Prostate gland (tissue), 2 donors: ENCODE results near the gene VPS18. TPM values are rescaled to one million over a fixed set of nuclear protein-coding genes. Genes with fewer than 3 reads are reported as not detected.
A peak's percentile ranks its signal among the peaks of the same experiment; 100 is the strongest.
"Not testable (repeated sequence)": the region's sequence is repeated elsewhere in the genome, so short reads cannot be mapped to it uniquely, and the experiment has no call there.

Source experiments
- DNase-seq: peaks from one replicate; pipeline ENCODE4 v3.0.0-alpha.2; 2019; ENCODE audit warnings: low spot score
- H3K27ac ChIP-seq, 2 donors: fragments of 200-600 bp; sonication (generic); 2 replicates each; pipeline ENCODE4 v1.5.1; 2017 to 2019
- H3K27me3 ChIP-seq: fragments of 200-600 bp; sonication (generic); replicated peaks from 2 replicates; pipeline ENCODE4 v1.5.1; 2019; ENCODE audit not compliant: insufficient read depth
- H3K36me3 ChIP-seq, 2 donors: fragments of 200-600 bp; sonication (generic); 1 replicate in 1 of 2; 2 replicates in 1 of 2; pipeline versions ENCODE4 v1.5.1 to v1.8.1; 2017 to 2019
- H3K4me1 ChIP-seq: fragments of 200-600 bp; sonication (generic); replicated peaks from 2 replicates; pipeline ENCODE4 v1.5.1; 2019
- H3K4me3 ChIP-seq, 2 donors: fragments of 200-600 bp; sonication (generic); 2 replicates each; pipeline ENCODE4 v1.5.1; 2017 to 2019
- H3K9me3 ChIP-seq: fragments of 200-600 bp; sonication (generic); 2 replicates; pipeline ENCODE4 v1.5.1; 2017
- POLR2A ChIP-seq: fragments of 450-650 bp; IDR thresholded peaks from one replicate; pipeline ENCODE4 v1.6.1; 2016; ENCODE audit warnings: antibody characterized with exemption, mild to moderate bottlenecking
- POLR2AphosphoS5 ChIP-seq: sonication (generic); formaldehyde crosslinking; IDR thresholded peaks from one replicate; pipeline ENCODE4 v1.6.1; 2017; ENCODE audit warnings: antibody characterized with exemption
- WGBS: methylation state at CpG from one replicate; pipeline ENCODE4 v1.1.5; 2018; 5-methylcytosine and 5-hydroxymethylcytosine counted together
- intact Hi-C: fragments of 100-400 bp; cut with DNase I; formaldehyde crosslinking; loops from one replicate; pipeline ENCODE4 v1.14.2; 2022
- total RNA-seq, 2 donors: library from RNA; depleted of rRNA; stranded (reverse); fragments of >200 nt; gene quantifications; one replicate each; pipeline ENCODE4 v1.1.0, GENCODE V29; 2016
- TF ChIP-seq, protein P1 (sequence below), 4 experiments: fragments of 200-600 bp in 2 of 4; fragments of 450-650 bp in 2 of 4; sonication (generic) in 2 of 4; IDR thresholded peaks; 1 replicate in 3 of 4; 2 replicates in 1 of 4; pipeline ENCODE4 v1.5.1; 2016 to 2019; ENCODE audit warnings: antibody characterized with exemption in 4 of 4, mild to moderate bottlenecking in 2 of 4, moderate library complexity in 2 of 4

The VPS18 gene
- total RNA-seq, 2 donors from 2014 or later: 32.4 to 39.0 TPM

DNA sequence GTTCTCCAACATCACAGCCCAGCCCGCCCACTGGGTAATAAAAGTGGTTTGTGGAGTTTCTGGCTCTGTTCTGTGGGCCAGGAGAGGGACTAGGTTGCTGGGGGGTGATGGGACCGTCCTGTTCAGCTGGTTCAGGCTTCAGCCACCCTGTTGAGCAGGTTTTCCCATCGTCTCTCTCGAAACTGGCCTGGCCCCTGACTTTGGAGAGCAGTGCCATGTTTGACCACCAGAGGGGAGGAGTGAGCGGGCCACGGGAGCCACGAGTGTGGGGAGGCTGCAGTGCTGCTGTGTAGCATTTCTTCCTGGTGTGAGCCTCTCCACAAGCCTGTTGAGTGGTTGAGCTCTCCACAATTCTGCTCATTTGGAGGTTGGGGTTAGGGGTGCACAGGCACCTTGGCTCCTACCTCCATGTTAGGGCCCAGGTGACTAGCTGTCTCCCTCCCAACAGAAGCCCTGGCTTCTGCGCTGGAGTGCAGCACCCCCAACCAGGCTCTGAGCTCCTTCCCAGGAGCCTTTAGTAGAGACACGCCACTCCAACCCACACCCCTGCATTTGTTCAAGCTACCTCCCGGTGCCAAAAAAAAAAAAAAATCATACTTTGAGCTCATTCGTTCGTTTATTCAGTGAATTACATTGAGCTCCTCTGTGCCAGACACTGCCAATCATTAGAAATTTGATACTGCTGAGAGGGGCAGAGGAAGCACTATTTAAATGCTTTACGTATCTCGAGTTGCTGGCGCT, 36.5 kb upstream of the VPS18 start:
- Histone ChIP-seq H3K9me3 (no peaks in the 10 kb centered on the region), H3K27ac (peak overlapping the region; percentile 85 to 88), H3K27me3 (no peaks in the 10 kb centered on the region), H3K36me3 (peaks cover 0 to 7% of the 10 kb centered on the region in 2 donors), H3K4me1 (peaks cover 14% of the 10 kb centered on the region), H3K4me3 (no peak overlapping the region)
- DNase-seq: peak; percentile 90
- TF ChIP-seq POLR2AphosphoS5 (peak; percentile 89), POLR2A (no peak)
- TF ChIP-seq, protein P1, sequence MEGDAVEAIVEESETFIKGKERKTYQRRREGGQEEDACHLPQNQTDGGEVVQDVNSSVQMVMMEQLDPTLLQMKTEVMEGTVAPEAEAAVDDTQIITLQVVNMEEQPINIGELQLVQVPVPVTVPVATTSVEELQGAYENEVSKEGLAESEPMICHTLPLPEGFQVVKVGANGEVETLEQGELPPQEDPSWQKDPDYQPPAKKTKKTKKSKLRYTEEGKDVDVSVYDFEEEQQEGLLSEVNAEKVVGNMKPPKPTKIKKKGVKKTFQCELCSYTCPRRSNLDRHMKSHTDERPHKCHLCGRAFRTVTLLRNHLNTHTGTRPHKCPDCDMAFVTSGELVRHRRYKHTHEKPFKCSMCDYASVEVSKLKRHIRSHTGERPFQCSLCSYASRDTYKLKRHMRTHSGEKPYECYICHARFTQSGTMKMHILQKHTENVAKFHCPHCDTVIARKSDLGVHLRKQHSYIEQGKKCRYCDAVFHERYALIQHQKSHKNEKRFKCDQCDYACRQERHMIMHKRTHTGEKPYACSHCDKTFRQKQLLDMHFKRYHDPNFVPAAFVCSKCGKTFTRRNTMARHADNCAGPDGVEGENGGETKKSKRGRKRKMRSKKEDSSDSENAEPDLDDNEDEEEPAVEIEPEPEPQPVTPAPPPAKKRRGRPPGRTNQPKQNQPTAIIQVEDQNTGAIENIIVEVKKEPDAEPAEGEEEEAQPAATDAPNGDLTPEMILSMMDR (IDR thresholded peaks at IDR 0.05): peak; percentile 94 to 99 (median 97)
- intact Hi-C loops: loop anchor here (5.0 kb wide), 1 partner anchor 35 kb away; the partner anchor contains the start of gene VPS18
- 13% methylated on average over 15 of the region's 15 CpGs for WGBS

DNA sequence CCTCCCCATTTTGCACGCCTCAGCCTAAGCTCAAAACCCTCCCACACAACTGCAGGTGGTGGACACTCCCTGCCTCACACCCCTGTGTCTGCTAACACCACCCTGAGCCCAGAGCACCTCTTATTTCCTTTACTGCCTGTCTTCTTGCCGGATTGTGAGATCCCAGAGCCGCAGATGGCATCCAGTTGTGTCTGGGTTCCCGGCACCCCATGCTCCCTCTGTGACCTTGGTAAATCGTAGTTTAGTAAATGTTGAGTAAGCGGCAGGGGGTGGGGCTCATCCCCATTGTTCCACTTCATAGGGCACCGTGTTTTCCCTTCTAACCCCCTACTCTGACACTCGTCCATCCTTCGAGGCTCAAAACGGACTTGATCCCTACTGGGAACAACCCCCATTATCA, 35.5 kb upstream of the VPS18 start:
- DNase-seq: no peak
- Histone ChIP-seq H3K9me3 (no peaks in the 10 kb centered on the region), H3K4me3 (no peak overlapping the region), H3K36me3 (peaks cover 0 to 7% of the 10 kb centered on the region in 2 donors), H3K27ac (peak overlapping the region in 1 of 2 donors; percentile 88), H3K4me1 (peaks cover 14% of the 10 kb centered on the region), H3K27me3 (no peaks in the 10 kb centered on the region)
- intact Hi-C loops: loop anchor here (5.0 kb wide), 1 partner anchor 34 kb away; the partner anchor contains the start of gene VPS18
- TF ChIP-seq, protein P1 (IDR thresholded peaks at IDR 0.05): no peak
- TF ChIP-seq POLR2AphosphoS5 (no peak), POLR2A (no peak)
- WGBS: 71% methylated on average over 10 of the region's 10 CpGs

DNA sequence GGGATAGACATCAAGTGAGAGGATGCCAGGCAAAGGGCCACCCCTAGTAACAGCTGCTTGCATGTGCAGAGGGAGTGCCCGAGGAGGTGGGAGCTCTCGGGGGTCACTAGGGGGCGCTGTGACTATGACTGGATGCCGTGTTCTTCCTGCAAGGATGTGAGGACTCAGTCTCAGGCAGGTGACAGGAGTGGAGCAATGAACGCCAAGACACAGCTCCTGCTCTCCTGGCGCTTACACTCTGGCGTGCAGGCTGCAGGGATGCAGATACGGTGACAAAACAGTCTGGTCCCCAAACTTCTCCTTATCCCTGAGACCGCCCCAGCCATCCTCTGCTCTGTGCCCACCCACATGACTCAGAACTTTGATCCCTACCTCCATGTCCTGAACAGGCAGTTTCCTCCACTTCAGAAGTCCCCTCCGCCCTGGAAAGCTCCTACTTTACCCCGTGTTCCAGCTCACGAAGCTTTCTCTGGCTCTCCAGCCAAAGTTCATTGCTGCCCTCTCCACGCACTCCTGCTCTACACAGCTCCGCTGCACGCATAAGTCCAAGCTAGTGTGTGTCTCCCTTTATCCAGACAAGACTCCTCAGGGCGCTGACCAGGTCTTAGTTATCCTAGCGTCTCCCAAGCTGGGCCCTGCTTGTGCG, 34.9 kb upstream of the VPS18 start:
- Histone ChIP-seq H3K27me3 (no peaks in the 10 kb centered on the region), H3K4me3 (no peak overlapping the region), H3K36me3 (peaks cover 0 to 3% of the 10 kb centered on the region in 2 donors), H3K9me3 (no peaks in the 10 kb centered on the region), H3K4me1 (peaks cover 14% of the 10 kb centered on the region), H3K27ac (no peak overlapping the region)
- WGBS: 49% methylated on average over 18 of the region's 18 CpGs
- DNase-seq: peak; percentile 79
- intact Hi-C loops: loop anchor here (5.0 kb wide), 1 partner anchor 33 kb away; the partner anchor contains the start of gene VPS18
- TF ChIP-seq, protein P1 (IDR thresholded peaks at IDR 0.05): peak; percentile 59 to 86 (median 73)
- TF ChIP-seq POLR2AphosphoS5: peak; percentile 40
- no peak for TF ChIP-seq POLR2A

DNA sequence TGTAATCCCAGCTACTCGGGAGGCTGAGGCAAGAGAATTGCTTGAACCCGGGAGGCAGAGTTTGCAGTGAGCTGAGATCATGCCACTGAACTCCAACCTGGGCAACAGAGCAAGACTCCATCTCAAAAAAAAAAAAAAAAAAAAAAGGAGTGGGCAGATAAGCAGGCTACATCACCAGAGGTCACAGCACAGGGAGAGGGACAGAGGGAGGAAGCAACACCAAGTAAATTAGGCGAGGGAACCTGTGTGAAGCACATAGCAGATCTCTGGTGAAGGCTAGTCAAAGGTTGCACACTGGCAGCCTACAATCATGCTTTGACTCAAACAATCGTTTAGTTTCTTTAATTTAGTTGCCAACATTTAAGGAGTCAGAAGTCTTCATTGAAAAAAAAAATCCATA, 33.1 kb upstream of the VPS18 start:
- H3K9me3 ChIP-seq, H3K27ac ChIP-seq, intact Hi-C loops, H3K36me3 ChIP-seq, H3K27me3 ChIP-seq, DNase-seq, H3K4me3 ChIP-seq: not testable (repeated sequence)
- H3K4me1 ChIP-seq: peaks cover 12% of the 10 kb centered on the region
- 73% methylated on average over 4 of the region's 4 CpGs for WGBS

DNA sequence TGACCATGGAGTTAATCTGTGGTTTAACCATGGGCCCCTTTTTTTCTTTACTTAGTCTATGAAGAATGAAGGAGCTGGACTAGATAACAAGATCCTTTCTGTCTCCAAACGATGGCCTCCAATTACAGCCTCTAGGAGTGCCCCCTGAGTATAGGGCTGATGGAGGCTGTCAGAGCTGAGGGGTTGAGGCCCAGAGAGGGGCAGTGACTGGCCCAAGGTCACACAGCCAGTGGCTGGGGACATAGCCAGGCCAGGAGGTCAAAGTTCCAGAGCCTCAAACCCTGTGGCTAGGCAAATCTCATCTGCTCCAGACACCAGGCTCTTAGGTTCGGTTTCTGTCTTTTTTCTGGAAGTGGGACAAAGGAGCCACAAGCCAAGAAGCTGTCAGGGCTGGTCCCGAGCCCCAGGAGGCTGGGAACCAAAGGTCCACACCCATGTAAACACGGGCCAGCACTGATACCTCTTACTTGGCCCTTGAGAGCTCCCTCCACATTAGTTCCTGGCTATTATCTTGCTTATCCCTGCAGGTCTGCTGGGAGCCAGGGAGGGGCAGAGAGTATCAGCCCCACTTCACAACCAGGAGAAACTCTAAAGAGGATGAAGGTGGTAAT, 30.5 kb upstream of the VPS18 start:
- no peak for DNase-seq
- intact Hi-C loops: no loop called here
- 34% methylated on average over 4 of the region's 4 CpGs for WGBS
- Histone ChIP-seq H3K36me3 (no peaks in the 10 kb centered on the region), H3K9me3 (no peaks in the 10 kb centered on the region), H3K27me3 (no peaks in the 10 kb centered on the region), H3K4me1 (no peaks in the 10 kb centered on the region), H3K4me3 (no peak overlapping the region), H3K27ac (no peak overlapping the region)
- TF ChIP-seq, protein P1 (IDR thresholded peaks at IDR 0.05): no peak
- no peak for TF ChIP-seq POLR2AphosphoS5
- TF ChIP-seq POLR2A: no peak
